DOHH2 (cell line): ENCODE results near the gene IL1RAPL1.

Experiments used
- H3F3A ChIP-seq: fragments of 200-600 bp; sonication (generic), shearing (Covaris generic); 2 replicates; pipeline ENCODE4 v1.6.0; 2016; ENCODE audit warnings: antibody characterized with exemption, mild to moderate bottlenecking; ENCODE audit not compliant: control insufficient read depth, insufficient read depth
- H3K27ac ChIP-seq: fragments of 200-600 bp; sonication (generic); 2 replicates; pipeline ENCODE4 v1.5.1; 2014; ENCODE audit warnings: low read depth, mild to moderate bottlenecking, low read length, moderate library complexity
- H3K27me3 ChIP-seq: fragments of 200-600 bp; sonication (generic); 2 replicates; pipeline ENCODE4 v1.6.1; 2014; ENCODE audit warnings: mild to moderate bottlenecking, low read length, mixed read lengths; ENCODE audit not compliant: control insufficient read depth
- H3K36me3 ChIP-seq: fragments of 200-600 bp; sonication (generic); 2 replicates; pipeline ENCODE4 v1.6.1; 2014; ENCODE audit warnings: mild to moderate bottlenecking, low read length, moderate library complexity, mixed read lengths; ENCODE audit not compliant: control insufficient read depth
- H3K4me1 ChIP-seq: fragments of 200-600 bp; sonication (generic); 2 replicates; pipeline ENCODE4 v1.6.1; 2014; ENCODE audit warnings: mild to moderate bottlenecking, low read length, mixed read lengths; ENCODE audit not compliant: control insufficient read depth
- H3K4me2 ChIP-seq: fragments of 200-600 bp; sonication (generic); 2 replicates; pipeline ENCODE4 v1.6.0; 2014; ENCODE audit warnings: mild to moderate bottlenecking, low read length, moderate library complexity
- H3K4me3 ChIP-seq: fragments of 200-600 bp; sonication (generic); 2 replicates; pipeline ENCODE4 v1.5.1; 2014; ENCODE audit warnings: mild to moderate bottlenecking, low read length, mixed read lengths
- H3K79me2 ChIP-seq: fragments of 200-600 bp; sonication (generic); 2 replicates; pipeline ENCODE4 v1.6.1; 2014; ENCODE audit warnings: mild to moderate bottlenecking, low read length, mixed read lengths; ENCODE audit not compliant: control insufficient read depth
- H3K9me2 ChIP-seq: fragments of 200-600 bp; sonication (generic); replicated peaks from 2 replicates; pipeline ENCODE4 v1.6.1; 2014; ENCODE audit warnings: mild to moderate bottlenecking, low read length, mixed read lengths; ENCODE audit not compliant: control insufficient read depth
- H3K9me3 ChIP-seq: fragments of 200-600 bp; sonication (generic); 2 replicates; pipeline ENCODE4 v1.6.1; 2014; ENCODE audit warnings: antibody characterized with exemption, low read length, mixed read lengths; ENCODE audit not compliant: control insufficient read depth, insufficient read depth
- H4K20me1 ChIP-seq: fragments of 200-600 bp; sonication (generic); 2 replicates; pipeline ENCODE4 v1.6.0; 2014; ENCODE audit warnings: low read depth, mild to moderate bottlenecking, antibody characterized with exemption, low read length, moderate library complexity; ENCODE audit not compliant: control insufficient read depth, insufficient read depth
- EZH2phosphoT487 ChIP-seq: fragments of 200-600 bp; sonication (generic); IDR thresholded peaks from 2 replicates; pipeline ENCODE4 v1.6.1; 2017; ENCODE audit warnings: borderline replicate concordance, mild to moderate bottlenecking, antibody characterized with exemption, low read length, moderate library complexity, mixed read lengths
- TF ChIP-seq, protein P1 (sequence below): fragments of 200-600 bp; sonication (generic); IDR thresholded peaks from one replicate; pipeline ENCODE4 v1.5.1; 2014; ENCODE audit warnings: antibody characterized with exemption, mild to moderate bottlenecking, low read depth, low read length; ENCODE audit not compliant: poor library complexity, severe bottlenecking

The IL1RAPL1 gene

DNA sequence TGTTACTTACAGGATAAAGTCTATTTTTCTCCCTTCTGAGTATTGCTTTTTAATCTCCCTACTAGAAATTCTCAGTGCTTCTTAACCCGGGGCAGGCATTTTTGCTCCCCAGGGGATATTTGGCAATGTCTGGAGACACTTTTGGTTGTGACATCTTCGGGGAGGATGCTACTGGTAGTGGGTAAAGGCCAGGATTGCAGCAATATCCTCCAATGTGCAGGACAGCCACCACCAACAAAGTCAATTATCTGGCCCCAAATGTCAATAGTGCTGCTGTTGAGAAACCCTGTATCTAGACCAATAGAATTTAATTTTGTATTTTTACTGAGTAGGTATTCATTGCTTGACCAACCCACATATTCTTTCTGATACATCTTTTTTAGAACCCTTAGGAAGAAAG, 958.6 kb downstream of the IL1RAPL1 start:
- Histone ChIP-seq H3K4me1 (no peaks in the 10 kb centered on the region), H4K20me1 (no peaks in the 10 kb centered on the region), H3K9me2 (no peaks in the 10 kb centered on the region), H3K27ac (no peak overlapping the region), H3K36me3 (no peaks in the 10 kb centered on the region), H3K4me2 (no peak overlapping the region), H3K9me3 (no peaks in the 10 kb centered on the region), H3K27me3 (no peaks in the 10 kb centered on the region), H3F3A (no peaks in the 10 kb centered on the region), H3K79me2 (no peaks in the 10 kb centered on the region), H3K4me3 (no peak overlapping the region)
- no peak for TF ChIP-seq EZH2phosphoT487
- TF ChIP-seq, protein P1, sequence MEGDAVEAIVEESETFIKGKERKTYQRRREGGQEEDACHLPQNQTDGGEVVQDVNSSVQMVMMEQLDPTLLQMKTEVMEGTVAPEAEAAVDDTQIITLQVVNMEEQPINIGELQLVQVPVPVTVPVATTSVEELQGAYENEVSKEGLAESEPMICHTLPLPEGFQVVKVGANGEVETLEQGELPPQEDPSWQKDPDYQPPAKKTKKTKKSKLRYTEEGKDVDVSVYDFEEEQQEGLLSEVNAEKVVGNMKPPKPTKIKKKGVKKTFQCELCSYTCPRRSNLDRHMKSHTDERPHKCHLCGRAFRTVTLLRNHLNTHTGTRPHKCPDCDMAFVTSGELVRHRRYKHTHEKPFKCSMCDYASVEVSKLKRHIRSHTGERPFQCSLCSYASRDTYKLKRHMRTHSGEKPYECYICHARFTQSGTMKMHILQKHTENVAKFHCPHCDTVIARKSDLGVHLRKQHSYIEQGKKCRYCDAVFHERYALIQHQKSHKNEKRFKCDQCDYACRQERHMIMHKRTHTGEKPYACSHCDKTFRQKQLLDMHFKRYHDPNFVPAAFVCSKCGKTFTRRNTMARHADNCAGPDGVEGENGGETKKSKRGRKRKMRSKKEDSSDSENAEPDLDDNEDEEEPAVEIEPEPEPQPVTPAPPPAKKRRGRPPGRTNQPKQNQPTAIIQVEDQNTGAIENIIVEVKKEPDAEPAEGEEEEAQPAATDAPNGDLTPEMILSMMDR = no peak

DNA sequence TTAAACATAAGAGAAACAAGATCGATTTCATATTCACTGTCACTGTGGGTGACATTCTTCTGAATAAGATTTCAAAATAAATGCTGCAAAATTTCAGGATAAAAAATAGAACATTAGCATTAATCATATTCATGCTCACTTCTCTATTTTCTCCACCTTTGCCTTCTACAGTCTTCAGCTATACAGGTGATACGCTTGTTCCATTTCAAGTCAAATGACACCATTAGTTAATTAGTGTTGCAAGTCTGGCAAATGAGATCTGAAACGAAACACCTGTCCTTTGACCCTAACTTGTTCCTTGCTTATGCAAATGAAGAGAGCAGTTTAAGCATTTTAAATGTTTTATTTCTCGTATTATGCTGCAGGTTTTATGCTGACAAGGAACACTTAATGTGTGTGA, 960.6 kb downstream of the IL1RAPL1 start:
- H3K9me2 ChIP-seq = no peaks in the 10 kb centered on the region

DNA sequence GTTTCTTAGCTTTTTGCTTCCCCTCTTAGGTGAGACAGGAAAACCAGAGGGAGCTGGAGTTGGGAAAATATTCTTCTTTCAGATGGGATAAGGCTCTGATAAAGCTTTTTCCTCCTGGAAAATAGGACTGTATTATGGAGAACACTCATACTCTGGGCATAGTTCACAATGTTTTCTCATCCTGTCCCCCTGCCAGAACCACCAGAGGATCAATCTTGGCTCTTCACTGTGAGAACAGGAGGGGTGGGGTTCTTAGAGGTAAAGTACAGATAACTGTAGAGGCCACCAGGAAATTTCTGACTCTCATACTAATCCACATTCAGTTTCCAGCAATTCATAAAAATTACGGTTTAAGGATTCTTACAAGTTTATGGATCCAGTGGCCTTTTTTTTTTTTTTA, 966.3 kb downstream of the IL1RAPL1 start:
- H3K9me2 ChIP-seq = no peaks in the 10 kb centered on the region
- H3K79me2 ChIP-seq = no peaks in the 10 kb centered on the region
- no peaks in the 10 kb centered on the region for H3K4me1 ChIP-seq
- H3F3A ChIP-seq = no peaks in the 10 kb centered on the region
- no peaks in the 10 kb centered on the region for H4K20me1 ChIP-seq
- no peaks in the 10 kb centered on the region for H3K9me3 ChIP-seq
- no peak for TF ChIP-seq EZH2phosphoT487
- TF ChIP-seq, protein P1 = no peak
- no peak overlapping the region for H3K4me2 ChIP-seq
- no peaks in the 10 kb centered on the region for H3K27me3 ChIP-seq
- no peak overlapping the region for H3K4me3 ChIP-seq
- H3K27ac ChIP-seq = no peak overlapping the region
- no peaks in the 10 kb centered on the region for H3K36me3 ChIP-seq

More for the DNA sequence above, 960.6 kb downstream of the IL1RAPL1 start:
- Histone ChIP-seq H3K4me2 (no peak overlapping the region), H4K20me1 (no peaks in the 10 kb centered on the region), H3K27me3 (no peaks in the 10 kb centered on the region), H3F3A (no peaks in the 10 kb centered on the region), H3K27ac (no peak overlapping the region), H3K36me3 (no peaks in the 10 kb centered on the region), H3K4me3 (no peak overlapping the region), H3K4me1 (no peaks in the 10 kb centered on the region), H3K79me2 (no peaks in the 10 kb centered on the region), H3K9me3 (no peaks in the 10 kb centered on the region)
- no peak for TF ChIP-seq EZH2phosphoT487
- TF ChIP-seq, protein P1 = no peak
